Stimulated activated CD8-positive, alpha-beta memory T cell treated with anti-CD3 and anti-CD28 coated beads, Interleukin-2, amount 100 ng/mL, for 48 hours (primary cell): Measurements from ENCODE around the gene NUDCD3.
A peak's percentile ranks its signal among the peaks of the same experiment; 100 is the strongest.

ENCODE experiments used
- DNase-seq, 2 donors: peaks; one replicate each; pipeline ENCODE4 v3.0.0-alpha.2; 2020; ENCODE audit warnings: low read depth in 2 of 2

The NUDCD3 gene

DNA sequence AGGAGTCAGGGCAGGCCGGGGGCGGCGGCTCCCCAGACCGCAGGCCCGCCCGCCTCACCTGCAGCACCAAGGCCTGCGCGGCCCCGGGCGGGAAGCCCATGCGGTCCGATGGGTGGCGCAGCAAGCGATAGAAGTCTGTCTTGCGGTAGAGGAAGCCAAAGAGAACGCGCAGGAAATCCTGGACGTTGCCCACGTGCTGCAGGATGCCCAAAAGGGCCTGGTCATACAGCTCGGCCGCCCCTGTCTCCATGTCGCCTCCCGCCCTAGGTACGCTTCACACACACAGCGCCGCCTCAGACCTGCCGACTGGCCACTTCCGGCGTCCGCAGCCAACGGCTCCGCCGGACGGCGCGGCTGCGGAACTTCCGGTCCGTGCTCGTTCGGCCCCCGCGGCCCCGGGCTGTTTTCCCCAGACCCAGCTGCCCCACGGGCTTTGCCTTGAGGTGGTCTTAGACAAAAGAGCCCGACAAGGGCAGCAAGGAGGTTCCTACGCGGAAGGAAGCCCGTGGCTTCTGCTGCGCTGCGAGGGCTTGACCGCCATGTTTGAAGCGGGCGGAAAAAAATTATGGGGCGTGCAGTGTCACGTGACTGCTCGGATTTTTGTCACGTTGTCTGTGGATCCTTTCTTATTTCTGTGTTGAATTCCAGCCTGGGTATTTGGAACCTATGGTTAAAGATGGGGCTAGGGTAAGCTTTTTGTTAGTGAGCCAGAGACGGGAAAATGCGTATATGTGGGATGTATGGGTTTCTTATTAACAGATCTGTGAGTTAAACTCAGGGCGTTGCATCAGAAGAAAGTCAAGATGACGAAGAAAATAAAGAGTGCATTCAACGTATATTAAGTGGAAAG is at the start of gene NUDCD3:
Gene NUDCD3 (minus strand): TSS at position 308 of the 850 bp plus-strand sequence. CDS start 58 bp downstream, at position 250.
- peak; percentile 64 to 65 for DNase-seq

GRCh38 chr7:44539669-44540506 is 49.4 kb upstream of the NUDCD3 start:
- no peak for DNase-seq

DNA sequence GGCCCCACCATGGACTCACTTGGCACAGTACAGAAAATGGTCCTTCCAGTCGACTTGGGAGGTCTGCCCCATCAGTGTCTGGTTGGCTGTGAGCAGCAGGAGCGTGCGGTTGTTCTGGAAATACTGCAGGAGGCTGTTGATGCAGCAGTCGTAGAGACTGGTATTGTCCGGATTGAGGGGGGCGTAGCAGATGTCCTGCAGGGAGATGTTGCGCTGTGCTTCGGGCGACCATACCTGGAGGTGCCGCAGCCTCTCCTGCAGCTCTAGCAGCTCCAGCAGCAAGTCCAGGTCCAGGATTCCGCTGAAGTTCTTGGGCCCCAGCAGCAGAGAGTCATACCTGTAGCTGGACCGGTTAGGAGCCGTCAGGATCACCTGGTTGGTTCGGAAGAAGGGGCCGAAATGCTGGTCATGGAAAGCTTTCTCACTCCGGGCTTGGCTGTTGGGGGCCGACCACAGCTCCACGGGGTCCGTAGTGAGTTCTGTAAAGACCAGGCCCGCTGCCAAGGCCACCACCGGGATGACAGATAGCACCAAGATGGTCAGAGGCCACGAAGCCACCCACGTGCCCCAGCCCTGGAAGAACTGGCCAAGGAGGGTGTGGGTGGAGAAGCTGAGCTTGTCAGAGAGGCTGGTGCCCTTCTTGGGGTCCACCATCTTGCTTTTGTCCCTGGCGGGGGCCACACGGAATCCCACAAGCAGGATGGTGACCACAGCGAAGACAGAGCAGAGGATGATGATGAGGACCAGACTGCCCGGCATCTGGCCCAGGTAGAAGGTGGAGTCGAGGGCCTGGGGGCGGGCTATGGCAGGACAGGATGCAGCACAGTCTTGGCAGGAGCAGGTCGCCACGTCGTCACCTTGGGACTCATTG is 48.6 kb upstream of the NUDCD3 start:
- no peak for DNase-seq

DNA sequence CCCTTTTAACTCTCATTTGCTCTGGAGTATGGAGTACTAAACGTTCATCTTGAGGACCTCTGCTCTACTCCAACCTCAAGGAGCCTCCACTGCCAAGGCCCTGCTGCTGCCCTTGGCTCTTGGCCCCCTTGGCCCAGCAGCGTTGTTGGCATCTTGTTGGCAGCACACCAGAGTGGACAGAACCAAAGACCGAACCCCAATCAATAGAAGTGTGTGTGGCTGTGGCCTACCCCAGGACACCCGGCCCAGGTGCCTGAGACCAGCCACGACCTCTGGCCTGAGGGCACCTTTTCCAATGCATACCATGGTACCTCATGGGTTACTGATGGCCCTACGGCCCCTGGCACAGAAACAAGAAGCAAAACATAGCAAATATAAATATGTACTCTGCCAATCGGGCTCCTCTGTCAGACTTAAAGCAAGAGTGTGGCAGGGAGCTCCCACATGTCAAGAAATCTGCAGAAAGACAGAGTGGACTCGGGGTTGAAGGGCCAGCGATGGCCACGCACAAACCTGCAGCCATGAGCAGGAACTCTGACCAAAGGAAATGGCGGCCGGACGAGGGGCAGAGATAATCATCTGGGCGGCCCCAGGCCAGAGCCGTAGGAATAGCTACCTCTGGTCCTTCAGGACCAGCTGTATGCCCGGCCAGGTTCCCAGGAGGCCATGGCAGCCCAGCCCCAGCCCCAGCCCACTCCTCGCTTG is 47.8 kb upstream of the NUDCD3 start:
- DNase-seq: no peak

DNA sequence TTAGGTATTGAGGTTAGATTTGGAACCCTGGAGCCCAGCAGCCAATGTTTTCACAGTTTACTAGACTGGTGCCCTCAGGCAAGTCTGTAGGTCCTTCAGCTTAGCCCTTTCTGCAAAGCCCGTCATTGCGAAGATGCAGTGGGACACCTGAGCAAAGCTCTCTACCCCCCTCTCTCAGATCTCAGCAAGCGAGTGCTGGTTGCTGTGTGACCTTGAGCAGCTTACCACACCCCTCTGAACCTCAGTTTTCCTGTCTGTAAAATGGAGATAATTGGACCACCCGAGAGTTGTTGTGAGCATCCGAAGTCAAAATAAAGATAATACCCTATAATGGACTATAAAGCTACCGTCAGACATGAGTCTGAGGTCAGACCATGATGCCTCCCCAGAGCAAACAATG is 47.0 kb upstream of the NUDCD3 start:
- DNase-seq: no peak

DNA sequence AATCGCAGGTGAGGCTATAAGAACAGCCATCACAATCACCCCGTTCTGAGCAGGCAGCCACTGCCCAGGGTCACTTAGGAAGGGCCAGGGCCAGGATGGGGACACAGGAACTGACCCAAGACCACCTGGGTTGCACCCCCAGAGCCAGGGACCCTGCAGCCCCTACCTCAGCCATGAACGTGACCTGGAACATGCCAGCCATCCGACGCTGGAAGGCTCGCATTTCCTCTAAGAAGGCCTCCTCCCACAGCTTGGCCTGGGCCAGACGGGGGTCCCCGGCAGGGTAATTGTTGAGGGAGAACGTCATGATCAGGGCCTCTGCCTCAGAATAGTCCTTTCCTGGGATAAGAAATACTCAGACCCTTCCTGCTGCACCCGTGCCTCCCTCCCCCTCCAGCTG is 45.6 kb upstream of the NUDCD3 start:
- DNase-seq: no peak

DNA sequence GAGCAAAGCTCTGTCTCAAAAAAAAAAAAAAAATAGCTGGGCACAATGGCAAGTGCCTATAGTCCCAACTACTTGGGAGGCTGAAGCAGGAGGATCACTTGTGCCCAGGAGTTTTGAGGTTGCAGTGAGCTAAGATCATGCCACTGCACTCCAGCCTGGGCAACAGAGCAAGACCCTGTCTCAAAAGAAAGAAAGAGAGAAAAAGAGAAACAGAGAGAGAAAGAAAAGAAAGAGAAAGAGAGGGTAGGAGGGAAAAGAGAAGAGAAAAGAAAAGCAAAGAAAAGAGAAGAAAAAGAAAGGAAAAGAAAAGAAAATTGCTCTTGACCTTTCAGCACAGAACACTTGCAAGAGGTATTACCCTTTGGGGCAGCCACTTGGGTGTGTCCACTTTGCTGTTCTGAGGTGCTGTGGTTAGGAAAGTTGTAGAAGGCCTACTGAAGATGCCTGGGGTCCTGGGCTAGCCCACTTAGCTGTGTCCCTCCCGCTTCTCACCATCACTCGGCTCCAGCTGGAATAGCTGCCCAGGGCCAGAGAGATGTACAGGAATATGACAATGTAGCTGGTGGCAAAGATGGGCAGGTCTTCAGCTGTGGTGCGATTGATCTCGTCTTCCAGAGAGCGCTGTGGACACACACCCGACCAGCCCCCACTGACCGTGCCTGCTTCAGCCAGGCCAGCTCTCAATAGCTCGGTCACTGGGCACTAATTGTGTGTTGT is 45.0 kb upstream of the NUDCD3 start:
- no peak for DNase-seq

- peak; percentile 29 to 42 for DNase-seq
Measured at GRCh38 chr7:44534501-44534900, 44.0 kb upstream of the NUDCD3 start.

DNA sequence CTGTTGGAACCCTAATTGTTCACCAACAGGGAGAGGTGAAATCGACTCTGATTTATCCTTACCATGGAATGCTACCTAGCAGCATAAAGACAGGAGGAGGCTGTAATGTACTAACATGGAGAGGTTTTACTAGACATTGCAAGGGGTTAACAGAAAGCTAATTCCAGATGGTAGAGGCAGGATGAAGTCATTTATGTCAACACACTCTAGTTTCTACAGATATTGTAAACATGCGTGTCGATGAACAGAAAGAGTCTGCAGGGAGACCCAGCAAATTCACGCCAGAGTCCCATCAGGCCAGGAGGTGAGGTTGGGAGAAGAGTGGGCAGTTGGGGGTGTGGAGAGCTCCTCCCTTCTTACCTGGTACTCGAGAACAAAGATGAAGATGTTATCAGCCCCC is 43.6 kb upstream of the NUDCD3 start:
- DNase-seq: no peak

GRCh38 chr7:44533301-44534055 is 43.0 kb upstream of the NUDCD3 start:
- DNase-seq: no peak

DNA sequence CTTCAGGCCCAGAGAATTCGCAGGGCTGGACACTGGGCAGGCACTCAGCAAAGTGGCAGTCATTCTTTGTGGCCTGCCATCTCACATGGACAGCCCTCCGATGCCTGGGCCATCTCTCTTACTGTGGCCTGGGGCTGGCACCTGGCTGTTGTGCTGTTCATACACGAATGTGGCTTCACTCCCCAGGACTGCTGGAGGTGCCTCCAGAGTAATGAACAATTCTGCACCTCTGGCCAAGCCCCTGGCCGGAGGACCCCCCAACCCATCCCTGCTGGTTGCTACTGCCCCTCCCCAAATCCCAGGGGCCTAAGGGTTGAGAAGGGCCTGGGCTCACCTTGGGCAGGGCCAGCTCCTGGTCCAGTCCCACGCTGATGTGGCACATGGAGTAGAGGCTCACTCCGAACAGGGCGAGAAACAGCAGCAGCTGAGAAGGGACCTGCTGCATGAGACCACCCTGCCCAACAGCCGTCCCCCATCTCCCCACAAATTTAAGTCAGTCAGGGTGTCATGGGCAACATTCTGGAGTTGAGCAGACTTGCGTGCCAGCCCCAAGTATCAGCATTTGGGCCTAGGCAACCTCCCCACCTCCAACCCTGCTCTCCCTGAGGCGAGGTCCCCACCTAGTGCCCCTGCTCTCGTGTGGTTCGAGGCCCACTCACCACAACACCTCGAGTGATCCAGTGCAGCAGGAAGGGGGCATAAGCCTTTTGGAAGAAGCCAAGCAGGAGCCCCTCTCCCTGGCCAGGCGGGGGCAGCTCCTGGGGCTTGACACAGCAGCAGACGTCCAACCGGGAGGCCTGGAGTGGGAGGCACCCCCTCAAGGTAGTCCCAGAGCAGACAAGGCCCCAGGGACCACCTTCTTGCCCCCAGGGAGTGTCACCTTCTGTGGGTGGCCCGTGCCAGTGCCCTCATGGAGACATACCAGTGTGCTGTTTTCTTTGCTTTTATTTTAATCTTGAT is 41.2 kb upstream of the NUDCD3 start:
- no peak for DNase-seq

GRCh38 chr7:44530990-44531389 is 40.5 kb upstream of the NUDCD3 start:
- no peak for DNase-seq

DNA sequence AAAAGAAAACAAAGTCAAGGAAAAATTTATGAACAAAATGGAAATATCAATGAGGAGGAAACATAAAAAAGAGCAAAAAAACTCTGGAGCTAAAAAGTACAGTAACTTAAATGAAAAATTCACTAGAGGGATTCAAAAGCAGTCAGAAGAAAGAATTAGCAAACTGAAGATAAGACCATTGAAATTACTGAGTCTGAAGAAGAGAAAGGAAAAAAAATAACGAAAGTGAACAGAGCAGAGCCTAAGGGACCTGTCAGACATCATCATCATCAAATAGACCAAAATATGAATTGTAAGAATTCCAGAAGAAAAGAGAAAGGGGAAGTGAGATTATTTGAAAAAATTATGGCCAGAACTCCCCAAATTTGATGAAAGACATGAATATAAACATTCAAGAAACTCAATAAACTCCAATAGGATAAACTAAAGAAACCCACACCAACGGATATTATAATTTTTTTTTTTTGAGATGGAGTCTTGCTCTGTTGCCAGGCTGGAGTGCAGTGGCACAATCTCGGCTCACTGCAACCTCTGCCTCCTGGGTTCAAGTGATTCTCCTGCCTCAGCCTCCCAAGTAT is 34.4 kb upstream of the NUDCD3 start:
- no peak for DNase-seq

DNA sequence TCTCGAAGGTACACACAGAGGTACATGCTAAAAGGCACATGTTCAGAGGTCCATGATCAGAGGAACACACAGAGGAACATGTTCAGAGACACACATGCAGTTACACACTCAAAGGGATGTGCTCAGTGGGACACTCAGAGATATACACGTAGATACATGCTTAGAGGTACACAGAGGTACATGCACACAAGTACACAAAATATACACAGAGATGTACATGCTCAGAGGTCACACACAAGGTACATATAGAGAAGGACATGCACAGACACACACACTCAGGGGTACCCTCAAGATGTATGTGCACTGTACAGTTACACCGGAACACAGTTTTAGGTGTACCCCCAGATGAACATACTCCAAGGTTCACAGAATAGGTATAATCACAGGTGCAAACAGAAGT is 31.9 kb upstream of the NUDCD3 start:
- no peak for DNase-seq

GRCh38 chr7:44521347-44522095 is 31.1 kb upstream of the NUDCD3 start:
- DNase-seq: no peak

- DNase-seq: no peak
Measured at GRCh38 chr7:44520574-44520973, 30.1 kb upstream of the NUDCD3 start.

- DNase-seq: no peak
Measured at GRCh38 chr7:44519546-44519945, 29.1 kb upstream of the NUDCD3 start.

DNA sequence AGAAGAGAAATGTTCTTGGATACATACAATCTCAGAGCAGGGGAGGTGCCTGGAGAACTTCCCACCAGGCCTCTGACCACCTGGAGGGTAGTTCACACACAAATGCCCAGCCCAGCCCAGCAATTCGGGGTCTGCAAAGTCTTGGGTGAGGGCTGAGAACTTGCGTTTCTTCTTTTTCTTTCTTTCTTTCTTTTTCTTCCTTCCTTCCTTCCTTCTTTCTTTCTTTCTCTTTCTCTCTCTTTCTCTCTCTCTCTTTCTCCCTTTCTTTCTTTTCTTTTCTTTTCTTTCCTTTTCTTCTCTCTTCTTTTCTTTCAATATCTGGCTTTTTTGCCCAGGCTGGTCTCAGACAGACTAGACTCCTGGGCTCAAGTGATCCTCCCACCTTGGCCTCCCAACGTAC is 28.3 kb upstream of the NUDCD3 start:
- no peak for DNase-seq
